Karpas-422 (cell line): ENCODE results near the gene VPS37C. TPM values are rescaled to one million over a fixed set of nuclear protein-coding genes. Genes with fewer than 3 reads are reported as not detected.

ENCODE experiments used
- DNase-seq: peaks from one replicate; pipeline ENCODE4 v3.0.0-alpha.2; 2015
- H2AFZ ChIP-seq: fragments of 200-600 bp; sonication (generic); 2 replicates; pipeline ENCODE4 v1.6.1; 2014; ENCODE audit warnings: antibody characterized with exemption, low read length, mixed read lengths
- H3K27ac ChIP-seq: fragments of 200-600 bp; sonication (generic); 2 replicates; pipeline ENCODE4 v1.5.1; 2014; ENCODE audit warnings: mild to moderate bottlenecking, low read length, moderate library complexity
- H3K27me3 ChIP-seq: fragments of 200-600 bp; sonication (generic); 2 replicates; pipeline ENCODE4 v1.6.1; 2014; ENCODE audit warnings: low read length, mixed read lengths
- H3K36me3 ChIP-seq: fragments of 200-600 bp; sonication (generic); 2 replicates; pipeline ENCODE4 v1.6.1; 2014; ENCODE audit warnings: low read length, mixed read lengths; ENCODE audit not compliant: insufficient read depth
- H3K4me1 ChIP-seq: fragments of 200-600 bp; sonication (generic); 2 replicates; pipeline ENCODE4 v1.6.1; 2014; ENCODE audit warnings: mild to moderate bottlenecking, low read length, mixed read lengths
- H3K4me2 ChIP-seq: fragments of 200-600 bp; sonication (generic); 2 replicates; pipeline ENCODE4 v1.6.1; 2014; ENCODE audit warnings: low read length, low read depth, mild to moderate bottlenecking; ENCODE audit not compliant: poor library complexity, severe bottlenecking
- H3K4me3 ChIP-seq: fragments of 200-600 bp; sonication (generic); 2 replicates; pipeline ENCODE4 v1.5.1; 2014; ENCODE audit warnings: mild to moderate bottlenecking, antibody characterized with exemption, low read length, mixed read lengths
- H3K79me2 ChIP-seq: fragments of 200-600 bp; sonication (generic); 2 replicates; pipeline ENCODE4 v1.6.1; 2014; ENCODE audit warnings: mild to moderate bottlenecking, low read length, mixed read lengths
- H3K9ac ChIP-seq: fragments of 200-600 bp; sonication (generic); 2 replicates; pipeline ENCODE4 v1.6.0; 2014; ENCODE audit warnings: low read length
- H3K9me2 ChIP-seq: fragments of 200-600 bp; sonication (generic), shearing (Covaris generic); replicated peaks from 2 replicates; pipeline ENCODE4 v1.6.0; 2014; ENCODE audit warnings: mild to moderate bottlenecking, low read length, moderate library complexity; ENCODE audit not compliant: insufficient read depth
- H3K9me3 ChIP-seq: fragments of 300-700, 200-600 bp; sonication (generic); 2 replicates; pipeline ENCODE4 v1.6.1; 2014; ENCODE audit warnings: low read length, mixed read lengths
- H4K20me1 ChIP-seq: fragments of 200-600 bp; sonication (generic); 2 replicates; pipeline ENCODE4 v1.6.1; 2014; ENCODE audit warnings: mild to moderate bottlenecking, antibody characterized with exemption, low read length, low read depth; ENCODE audit not compliant: insufficient read depth
- total RNA-seq: library from RNA; depleted of rRNA; stranded (reverse); fragments of >200 nt; shearing (Covaris generic); gene quantifications from 2 replicates; pipeline ENCODE4 v1.2.3, GENCODE V29; 2014; ENCODE audit warnings: low replicate concordance

The VPS37C gene
- total RNA-seq, 1 experiment from 2014 or later = 13.8 TPM

DNA sequence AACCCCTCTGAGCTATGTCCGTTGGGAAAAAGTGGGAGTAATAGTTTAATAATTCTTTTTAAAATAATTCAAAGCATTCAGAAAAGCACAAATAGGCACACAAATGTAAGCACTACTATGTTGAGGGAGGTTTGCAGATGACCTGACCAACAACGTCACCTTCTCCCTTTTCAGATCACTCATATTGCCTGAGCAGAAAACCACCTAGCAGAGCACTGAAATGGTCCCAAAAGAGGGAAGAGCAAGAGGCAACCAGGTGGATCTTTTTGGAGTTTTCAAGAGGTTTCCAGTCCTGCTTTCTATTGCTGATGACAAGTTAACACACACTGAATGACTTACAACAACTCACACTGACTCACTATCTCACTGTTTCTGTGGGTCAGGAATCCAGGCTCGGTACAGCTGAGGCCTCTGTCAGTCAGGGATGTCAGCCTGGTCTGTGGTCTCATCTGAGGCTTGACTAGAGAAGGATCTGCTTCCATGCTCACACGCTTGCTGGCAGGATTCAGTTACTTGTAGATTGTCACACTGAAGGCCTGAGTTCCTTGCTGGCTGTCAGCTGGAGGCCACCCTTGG is 37.8 kb upstream of the VPS37C start:
- Histone ChIP-seq H3K4me2 (no peak overlapping the region), H2AFZ (no peak overlapping the region), H3K79me2 (no peaks in the 10 kb centered on the region), H3K9me3 (no peaks in the 10 kb centered on the region; the same call in 1 of the 2 replicates), H3K36me3 (no peaks in the 10 kb centered on the region), H3K27me3 (no peaks in the 10 kb centered on the region), H3K9me2 (no peaks in the 10 kb centered on the region), H3K4me1 (no peaks in the 10 kb centered on the region), H3K9ac (no peak overlapping the region), H3K4me3 (no peak overlapping the region), H3K27ac (no peak overlapping the region), H4K20me1 (no peaks in the 10 kb centered on the region)
- no peak for DNase-seq

DNA sequence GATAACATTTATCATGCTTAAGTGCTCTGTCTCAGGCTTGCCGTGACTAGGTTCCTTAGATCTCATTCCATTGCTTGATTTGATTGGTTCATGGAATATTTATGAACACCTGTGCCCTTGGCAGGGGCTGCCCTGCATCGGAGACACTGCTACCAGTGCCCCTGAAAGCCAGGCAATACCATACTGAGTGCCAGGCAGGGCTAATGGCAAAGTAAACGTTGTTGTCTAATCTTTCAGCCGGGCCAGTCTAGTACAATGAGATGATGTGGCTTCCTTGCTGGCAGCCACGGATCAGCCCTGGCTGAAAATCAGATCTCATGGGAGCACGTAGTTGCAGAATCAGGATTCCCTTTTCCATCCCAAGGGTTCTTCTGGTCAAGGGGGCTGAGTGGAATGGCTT is 37.1 kb upstream of the VPS37C start:
- Histone ChIP-seq H3K4me1 (no peaks in the 10 kb centered on the region), H4K20me1 (no peaks in the 10 kb centered on the region), H3K27me3 (no peaks in the 10 kb centered on the region), H3K9me2 (no peaks in the 10 kb centered on the region), H3K9me3 (no peaks in the 10 kb centered on the region; the same call in 1 of the 2 replicates), H3K9ac (no peak overlapping the region), H3K4me2 (no peak overlapping the region), H3K36me3 (no peaks in the 10 kb centered on the region), H3K79me2 (no peaks in the 10 kb centered on the region), H3K4me3 (no peak overlapping the region), H2AFZ (no peak overlapping the region), H3K27ac (no peak overlapping the region)
- no peak for DNase-seq

DNA sequence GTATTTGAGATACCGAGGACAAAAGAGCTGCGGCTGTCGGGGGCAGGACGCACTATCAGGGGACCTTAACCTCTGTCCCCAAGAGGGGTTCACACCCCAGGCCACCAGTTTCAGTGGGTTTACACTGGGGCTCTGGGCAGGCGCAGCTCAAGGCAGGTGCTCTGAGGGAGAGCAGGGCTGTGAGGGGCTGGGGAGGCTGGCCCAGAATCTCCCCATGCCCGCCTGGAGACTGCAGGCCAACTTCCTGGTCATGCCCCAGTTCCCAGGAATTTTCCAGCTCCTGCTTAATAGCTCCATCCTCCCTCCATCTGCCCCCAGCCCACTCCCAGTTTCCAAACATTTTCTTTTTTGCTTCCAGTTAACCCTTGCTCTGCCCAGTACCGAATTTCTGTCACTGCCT is 34.5 kb upstream of the VPS37C start:
- Histone ChIP-seq H4K20me1 (no peaks in the 10 kb centered on the region), H3K79me2 (no peaks in the 10 kb centered on the region), H3K27me3 (no peaks in the 10 kb centered on the region), H3K9me2 (no peaks in the 10 kb centered on the region), H3K9ac (no peak overlapping the region), H2AFZ (no peak overlapping the region), H3K4me1 (peaks cover 6% of the 10 kb centered on the region), H3K4me3 (no peak overlapping the region), H3K36me3 (no peaks in the 10 kb centered on the region), H3K9me3 (no peaks in the 10 kb centered on the region; the same call in 1 of the 2 replicates), H3K27ac (no peak overlapping the region), H3K4me2 (no peak overlapping the region)
- no peak for DNase-seq

DNA sequence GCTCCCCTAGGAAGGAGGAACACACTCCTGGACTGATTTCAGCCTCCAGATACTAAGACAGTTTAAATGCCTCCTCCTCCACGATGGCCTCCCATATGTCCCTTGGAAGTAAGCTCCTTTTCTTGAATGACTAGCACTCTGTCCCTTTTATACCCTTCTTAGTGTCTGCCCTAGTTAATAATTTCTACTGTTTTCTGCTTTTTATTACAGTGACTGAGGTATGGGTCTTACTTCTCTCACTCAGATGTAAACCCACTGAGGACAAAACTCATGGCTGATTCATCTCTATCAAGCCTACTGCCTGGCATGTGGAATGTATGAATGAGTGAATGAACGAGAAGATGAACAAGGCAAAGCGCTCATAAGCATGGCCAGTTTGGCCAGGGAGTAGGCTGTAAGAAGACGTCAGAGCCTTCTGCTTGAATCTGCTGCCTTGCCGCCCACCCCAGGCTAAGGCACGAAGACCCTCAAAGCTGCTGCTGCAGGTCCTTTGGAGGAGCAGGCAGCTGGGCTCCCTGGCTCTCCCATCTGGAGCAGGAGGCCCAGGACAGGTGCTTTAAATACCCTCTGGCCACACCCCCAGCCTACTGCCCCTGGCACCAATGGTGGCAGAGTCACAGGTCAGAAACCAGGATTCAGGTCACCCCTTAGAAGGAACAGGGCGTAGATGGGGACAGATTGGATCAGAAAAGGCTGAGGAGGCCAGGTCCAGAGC is 33.9 kb upstream of the VPS37C start:
- Histone ChIP-seq H3K4me1 (peaks cover 6% of the 10 kb centered on the region), H3K9me2 (no peaks in the 10 kb centered on the region), H4K20me1 (no peaks in the 10 kb centered on the region), H3K4me2 (no peak overlapping the region), H3K79me2 (no peaks in the 10 kb centered on the region), H2AFZ (no peak overlapping the region; the same call in 1 of the 2 replicates), H3K9ac (no peak overlapping the region), H3K27ac (no peak overlapping the region), H3K4me3 (no peak overlapping the region), H3K27me3 (no peaks in the 10 kb centered on the region), H3K36me3 (no peaks in the 10 kb centered on the region), H3K9me3 (no peaks in the 10 kb centered on the region; the same call in 1 of the 2 replicates)
- no peak for DNase-seq

DNA sequence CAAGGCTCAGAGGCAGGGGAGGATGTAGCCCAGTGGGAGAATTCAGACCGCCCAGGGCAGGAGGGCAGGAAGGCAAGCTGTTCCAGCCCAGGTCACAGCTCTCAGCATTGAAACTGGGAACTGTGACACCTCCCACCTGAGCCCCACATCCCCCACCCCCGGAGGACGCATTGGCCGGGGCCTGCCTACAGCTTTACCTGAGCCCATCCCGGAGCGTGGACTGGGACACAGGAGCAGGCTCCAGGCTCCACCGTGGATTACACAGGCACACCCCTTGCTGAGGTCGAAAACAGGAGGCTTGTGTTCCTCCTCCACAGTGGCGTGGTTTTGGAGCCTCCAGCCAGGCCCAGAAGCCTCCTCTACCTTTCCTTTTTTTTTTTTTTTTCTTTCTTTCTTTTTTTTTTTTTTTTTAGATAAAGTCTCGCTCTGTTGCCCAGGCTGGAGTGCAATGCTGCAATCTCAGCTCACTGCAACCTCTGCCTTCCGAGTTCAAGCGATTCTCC is 33.0 kb upstream of the VPS37C start:
- no peaks in the 10 kb centered on the region for H3K27me3 ChIP-seq
- H3K27ac ChIP-seq = no peak overlapping the region
- H4K20me1 ChIP-seq = no peaks in the 10 kb centered on the region
- H3K4me2 ChIP-seq = no peak overlapping the region
- H3K9ac ChIP-seq = no peak overlapping the region
- H3K36me3 ChIP-seq = no peaks in the 10 kb centered on the region
- no peak overlapping the region for H2AFZ ChIP-seq
- peaks cover 6% of the 10 kb centered on the region for H3K4me1 ChIP-seq
- H3K9me3 ChIP-seq = no peaks in the 10 kb centered on the region; the same call in 1 of the 2 replicates
- H3K9me2 ChIP-seq = no peaks in the 10 kb centered on the region
- H3K4me3 ChIP-seq = no peak overlapping the region
- no peak for DNase-seq
- H3K79me2 ChIP-seq = no peaks in the 10 kb centered on the region

DNA sequence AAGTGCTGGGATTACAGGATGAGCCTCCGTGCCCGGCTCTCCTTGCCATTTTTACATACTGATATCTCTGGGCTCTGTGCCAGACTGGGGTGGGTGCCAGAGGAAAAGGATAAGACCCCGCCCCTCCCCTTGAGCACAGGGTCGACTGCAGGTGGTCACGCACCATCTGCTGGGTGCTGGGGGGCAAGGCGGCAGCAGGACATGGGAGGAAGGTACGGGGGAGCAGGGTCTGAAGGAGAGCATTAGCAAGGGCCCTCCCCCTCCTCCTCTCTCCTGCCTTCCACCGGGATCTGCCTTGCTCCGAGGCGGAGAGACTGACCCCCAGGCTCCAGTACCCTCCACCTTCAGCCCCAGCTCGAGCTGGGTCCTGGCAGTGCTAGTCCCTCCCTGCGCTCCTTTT is 32.4 kb upstream of the VPS37C start:
- Histone ChIP-seq H3K27ac (no peak overlapping the region), H3K4me3 (no peak overlapping the region), H3K4me1 (peaks cover 6% of the 10 kb centered on the region), H3K27me3 (no peaks in the 10 kb centered on the region), H3K36me3 (no peaks in the 10 kb centered on the region), H3K9me3 (no peaks in the 10 kb centered on the region; the same call in 1 of the 2 replicates), H3K4me2 (no peak overlapping the region), H3K9ac (no peak overlapping the region), H3K9me2 (no peaks in the 10 kb centered on the region), H2AFZ (no peak overlapping the region), H3K79me2 (no peaks in the 10 kb centered on the region), H4K20me1 (no peaks in the 10 kb centered on the region)
- DNase-seq = no peak

DNA sequence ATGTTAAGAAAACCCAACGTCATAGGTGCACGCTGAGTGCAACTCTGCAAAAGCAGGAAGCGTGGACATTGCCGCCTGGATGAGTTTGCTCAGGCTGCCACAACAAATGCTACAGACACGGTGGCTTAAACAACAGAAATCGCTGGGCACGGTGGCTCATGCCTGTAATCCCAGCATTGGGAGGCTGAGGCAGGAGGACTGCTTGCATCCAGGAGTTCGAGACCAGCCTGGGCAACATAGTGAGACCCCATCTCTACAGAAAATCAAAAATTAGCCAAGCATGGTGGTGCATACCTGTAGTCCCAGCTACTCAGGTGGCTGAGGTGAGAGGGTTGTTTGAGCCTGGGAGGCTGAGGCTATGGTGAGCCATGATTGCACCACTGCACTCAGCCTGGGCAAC is 28.7 kb upstream of the VPS37C start:
- Histone ChIP-seq H4K20me1 (no peaks in the 10 kb centered on the region), H3K4me3 (no peak overlapping the region), H3K4me2 (no peak overlapping the region), H3K9me3 (no peaks in the 10 kb centered on the region), H3K27ac (no peak overlapping the region), H3K4me1 (peaks cover 6% of the 10 kb centered on the region), H3K79me2 (no peaks in the 10 kb centered on the region), H2AFZ (no peak overlapping the region), H3K9ac (no peak overlapping the region), H3K27me3 (no peaks in the 10 kb centered on the region), H3K36me3 (no peaks in the 10 kb centered on the region), H3K9me2 (no peaks in the 10 kb centered on the region)
- DNase-seq = no peak

DNA sequence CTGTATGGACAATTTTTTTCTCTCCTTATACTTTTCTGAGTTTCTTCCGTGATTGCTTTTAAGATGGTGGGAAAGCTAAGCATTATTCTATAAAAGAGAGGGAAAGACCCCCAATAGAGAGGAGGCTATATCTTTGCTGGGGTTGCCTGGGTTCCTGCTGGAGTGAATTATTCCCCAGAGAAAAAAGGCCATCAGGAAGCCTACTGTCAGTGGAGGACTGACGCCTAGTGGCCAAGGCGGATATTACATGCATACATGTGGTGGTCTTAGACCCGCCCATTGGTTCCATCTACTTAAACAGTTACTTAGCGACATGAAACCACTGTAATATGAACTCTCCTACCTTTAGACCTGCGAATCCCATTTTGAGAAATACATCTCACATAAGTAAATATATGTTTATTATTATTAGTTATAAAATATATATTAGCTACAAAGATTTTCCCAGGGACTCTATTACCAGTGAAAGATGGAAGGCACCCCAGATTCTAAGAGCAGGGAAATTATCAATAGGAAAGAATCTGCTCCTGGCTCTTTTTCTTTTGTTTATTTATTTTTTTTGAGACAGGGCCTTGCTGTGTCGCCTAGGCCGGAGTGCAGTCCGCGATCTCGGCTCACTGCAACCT is 26.4 kb upstream of the VPS37C start:
- H2AFZ ChIP-seq = no peak overlapping the region
- no peaks in the 10 kb centered on the region for H3K79me2 ChIP-seq
- H3K36me3 ChIP-seq = no peaks in the 10 kb centered on the region
- H3K27me3 ChIP-seq = no peaks in the 10 kb centered on the region
- H3K27ac ChIP-seq = no peak overlapping the region
- DNase-seq = peak; percentile 93
- H3K4me3 ChIP-seq = no peak overlapping the region
- no peaks in the 10 kb centered on the region for H3K9me3 ChIP-seq
- no peaks in the 10 kb centered on the region for H4K20me1 ChIP-seq
- no peak overlapping the region for H3K4me2 ChIP-seq
- H3K9me2 ChIP-seq = no peaks in the 10 kb centered on the region
- H3K9ac ChIP-seq = no peak overlapping the region
- peaks cover 6% of the 10 kb centered on the region for H3K4me1 ChIP-seq
